GM19238 (cell line): ENCODE measurements around the gene CTNNAL1.

ENCODE experiments used
- DNase-seq: peaks from one replicate; pipeline ENCODE4 v3.0.0; 2011; ENCODE audit warnings: low spot score; ENCODE audit not compliant: insufficient read length

CTNNAL1 gene

DNA sequence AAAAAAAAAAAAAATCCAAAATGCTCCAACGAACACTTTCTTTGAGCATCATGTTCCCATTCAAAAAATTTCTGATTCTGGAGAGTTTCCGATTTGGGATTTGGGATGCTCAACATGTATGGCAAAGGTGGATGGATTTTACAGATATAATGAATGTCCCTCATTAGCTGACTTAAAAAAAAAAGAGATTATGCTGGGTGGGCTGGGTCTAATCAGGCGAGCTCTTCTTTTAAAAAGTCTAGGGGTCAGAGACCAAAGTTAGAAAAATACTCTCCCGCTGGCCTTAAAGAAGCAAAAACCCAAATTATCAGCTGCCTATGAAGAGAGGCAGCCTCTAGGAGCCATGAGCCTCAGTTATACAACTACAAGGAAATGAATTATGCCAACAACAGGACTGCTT is 15.2 kb upstream of the CTNNAL1 start:
- DNase-seq, result no peak

DNA sequence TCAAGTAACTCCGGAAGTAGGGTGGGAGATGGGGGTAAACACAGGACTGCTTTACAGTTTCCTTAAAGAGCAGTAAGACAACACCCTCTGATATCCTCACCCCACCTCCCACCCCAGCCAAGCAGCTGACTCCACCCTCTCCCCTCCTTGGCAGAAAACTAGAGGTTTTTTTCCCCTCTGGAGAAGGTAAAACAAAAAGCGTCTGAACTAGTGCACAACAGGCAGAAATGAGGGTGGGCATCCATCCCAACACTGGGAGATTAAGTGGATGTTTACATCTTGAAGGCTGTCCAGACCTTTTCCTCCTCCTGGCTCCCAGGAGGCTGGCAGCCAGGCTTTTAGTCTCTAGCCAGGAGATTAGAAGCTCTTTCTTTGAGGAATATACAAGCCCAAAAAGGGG is 13.9 kb upstream of the CTNNAL1 start:
- no peak for DNase-seq

DNA sequence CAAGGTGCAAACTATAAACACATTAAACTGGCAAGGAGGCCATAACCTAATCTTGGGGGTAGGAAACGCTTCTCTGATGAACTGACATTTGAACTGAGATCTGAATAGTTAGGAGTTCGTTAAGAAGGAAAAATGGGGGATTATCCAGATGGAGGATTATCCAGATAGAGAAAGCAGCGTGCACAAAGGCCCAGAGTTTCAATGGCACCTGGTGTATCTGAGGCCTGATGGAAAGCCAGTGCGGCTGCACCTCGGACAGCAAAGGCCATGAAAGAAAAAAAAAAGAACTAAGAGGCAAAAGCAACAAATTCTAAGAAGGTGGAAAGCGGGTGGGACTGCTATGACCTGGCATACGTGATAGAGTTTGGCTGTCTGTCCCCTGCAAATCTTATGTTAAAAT is 13.0 kb upstream of the CTNNAL1 start:
- DNase-seq, result no peak

DNA sequence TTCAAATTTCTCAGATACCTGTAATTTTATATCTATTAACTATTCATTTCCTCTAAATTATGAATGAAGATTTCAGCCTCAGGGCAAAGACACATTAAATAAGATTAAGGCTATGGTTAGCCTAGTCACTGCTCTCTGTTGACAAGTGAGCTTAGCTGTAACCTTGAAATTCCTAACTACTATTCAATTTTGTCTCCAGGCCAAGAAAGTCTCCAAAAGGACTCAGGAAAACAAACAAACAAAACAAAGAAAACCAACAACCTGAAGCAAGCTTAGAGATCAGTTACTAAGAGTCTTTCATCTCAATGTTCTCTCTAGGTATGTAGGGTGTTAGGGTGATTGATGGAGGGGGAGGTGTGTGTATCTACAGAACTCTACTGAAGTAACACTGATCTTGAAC is 9.6 kb upstream of the CTNNAL1 start:
- DNase-seq, result no peak

DNA sequence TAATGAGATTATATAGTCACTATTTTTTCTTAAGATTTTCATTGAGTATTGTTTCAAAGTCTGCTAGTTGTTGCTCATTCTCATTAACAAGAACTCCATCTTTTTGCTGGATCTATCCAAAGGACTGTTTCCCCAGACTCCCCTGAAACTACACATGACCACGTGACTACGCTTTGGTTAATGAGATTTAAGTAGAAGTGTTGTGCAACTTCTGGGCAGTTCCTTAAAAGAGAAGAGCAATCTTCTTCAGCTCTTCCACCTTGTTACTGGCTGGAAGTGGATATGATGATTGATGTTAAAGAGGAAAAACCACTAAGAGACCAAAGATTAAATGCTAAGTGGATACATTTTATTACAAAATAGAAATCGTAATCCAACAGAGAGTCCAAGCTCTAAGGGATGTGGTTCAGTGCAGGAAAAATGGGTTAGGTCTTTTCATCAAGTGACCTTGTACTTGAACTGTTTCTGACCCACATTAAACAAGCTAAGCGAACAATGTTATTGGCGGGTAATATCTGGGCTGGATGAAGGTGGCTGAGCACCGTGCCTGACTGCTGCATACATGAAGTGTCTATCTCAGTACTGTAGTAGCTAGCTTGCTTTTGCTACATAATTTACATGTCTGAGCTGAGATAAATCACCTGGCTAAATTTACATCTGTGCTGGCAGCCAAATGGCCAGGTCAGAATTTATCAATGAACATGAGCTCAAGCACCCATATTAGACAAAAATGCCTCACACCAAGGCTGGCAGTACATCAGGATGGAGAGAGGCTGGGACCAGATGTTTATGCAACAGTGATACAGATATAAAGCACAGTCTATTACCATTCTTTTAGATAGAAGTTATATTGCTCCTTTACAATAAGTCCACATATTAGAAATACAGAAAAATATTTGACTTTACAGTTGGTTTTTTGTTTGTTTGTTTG is 7.5 kb upstream of the CTNNAL1 start:
- DNase-seq, result no peak

DNA sequence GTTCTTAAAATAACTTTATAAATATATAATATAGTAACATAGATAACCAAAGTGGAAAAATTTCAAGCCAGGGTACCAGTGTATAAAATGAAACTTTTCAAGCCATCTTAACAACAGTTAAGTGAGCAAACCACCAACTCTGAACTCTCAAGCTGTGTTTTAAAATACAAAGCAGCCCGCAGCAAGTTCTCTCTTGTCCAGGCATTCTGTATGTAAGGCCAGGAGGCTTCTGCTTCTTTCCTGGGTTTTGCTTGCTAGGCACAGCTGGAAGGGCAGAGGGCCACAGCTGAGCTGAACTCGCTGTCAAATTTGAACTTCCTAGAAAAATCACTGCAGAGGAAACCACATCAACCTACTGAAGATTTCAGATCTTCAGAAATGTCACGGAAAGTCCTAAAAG is 6.8 kb upstream of the CTNNAL1 start:
- no peak for DNase-seq

DNA sequence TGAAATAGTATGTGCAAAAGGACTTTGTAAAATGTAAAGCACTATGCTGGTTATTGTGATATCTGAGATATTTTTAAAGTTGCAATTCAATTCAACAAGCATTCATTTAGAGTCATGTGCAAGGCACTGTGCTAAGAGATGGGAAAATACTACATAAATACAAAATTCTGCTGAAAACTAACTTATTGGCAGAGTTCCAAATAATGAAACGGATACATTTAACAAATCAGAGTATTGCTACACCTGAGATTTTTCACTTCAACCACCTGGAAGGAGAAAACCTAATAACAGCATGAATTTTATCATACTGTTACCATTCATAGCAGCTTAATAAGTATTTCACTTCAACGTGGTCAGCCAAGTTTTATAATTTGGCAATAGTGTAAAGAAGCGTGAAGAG is 6.1 kb upstream of the CTNNAL1 start:
- DNase-seq, result no peak

DNA sequence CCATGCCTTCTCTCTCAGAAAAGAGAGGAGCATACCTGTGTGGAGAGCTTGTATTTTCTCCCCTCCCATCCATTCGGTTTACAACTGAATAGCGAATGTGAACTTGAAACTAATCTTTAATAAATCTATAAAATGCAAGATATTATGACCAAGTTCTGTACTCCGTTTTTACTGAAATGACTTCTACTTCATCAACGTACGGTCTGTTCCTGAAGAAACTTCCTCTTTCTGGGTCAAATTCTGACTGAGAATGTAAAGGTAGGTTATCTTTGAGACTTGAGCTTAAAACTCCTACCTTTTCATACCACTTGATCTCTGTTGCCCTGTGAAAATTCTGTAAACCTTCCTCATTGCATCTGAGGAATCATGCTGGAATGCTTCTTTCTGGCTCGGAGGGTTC is 4.2 kb upstream of the CTNNAL1 start:
- DNase-seq, result no peak

DNA sequence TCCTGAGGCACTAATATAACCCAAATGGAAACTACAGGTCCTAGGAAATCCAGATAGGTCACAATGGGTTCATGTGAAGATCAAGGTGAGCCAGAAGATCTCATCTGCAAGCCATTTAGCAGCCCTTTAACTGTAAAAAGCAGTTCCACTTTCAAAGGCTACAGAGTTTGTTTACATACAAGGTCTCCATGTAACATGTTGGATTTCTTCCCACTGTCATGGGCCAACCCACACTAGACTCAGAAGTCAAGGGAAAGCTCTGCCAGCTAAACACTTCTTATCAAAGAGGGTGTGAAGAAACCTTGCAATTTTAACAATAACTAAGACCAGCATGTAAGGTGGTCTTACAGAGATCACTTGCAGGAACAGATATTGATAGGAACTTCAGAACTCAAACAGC is 3.8 kb upstream of the CTNNAL1 start:
- DNase-seq, result no peak

DNA sequence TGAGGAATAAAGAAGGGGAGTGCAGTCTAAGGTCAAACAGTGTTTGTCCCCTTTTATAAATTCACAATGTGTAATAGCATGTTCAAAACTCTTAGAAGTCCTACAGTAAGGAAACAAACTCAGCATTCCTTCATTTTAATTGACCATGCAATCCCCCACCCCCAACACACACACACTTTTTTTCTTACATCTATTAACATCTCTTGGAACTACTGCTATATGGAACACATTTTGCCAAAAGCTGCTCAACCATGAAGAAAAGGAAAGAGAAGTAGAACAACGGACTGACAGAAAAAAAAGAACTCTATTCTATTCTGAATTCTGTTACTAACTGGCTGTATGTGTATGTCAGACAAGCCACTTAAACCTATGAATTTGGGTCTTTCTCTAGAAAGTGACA is 2.8 kb upstream of the CTNNAL1 start:
- DNase-seq, result no peak

DNA sequence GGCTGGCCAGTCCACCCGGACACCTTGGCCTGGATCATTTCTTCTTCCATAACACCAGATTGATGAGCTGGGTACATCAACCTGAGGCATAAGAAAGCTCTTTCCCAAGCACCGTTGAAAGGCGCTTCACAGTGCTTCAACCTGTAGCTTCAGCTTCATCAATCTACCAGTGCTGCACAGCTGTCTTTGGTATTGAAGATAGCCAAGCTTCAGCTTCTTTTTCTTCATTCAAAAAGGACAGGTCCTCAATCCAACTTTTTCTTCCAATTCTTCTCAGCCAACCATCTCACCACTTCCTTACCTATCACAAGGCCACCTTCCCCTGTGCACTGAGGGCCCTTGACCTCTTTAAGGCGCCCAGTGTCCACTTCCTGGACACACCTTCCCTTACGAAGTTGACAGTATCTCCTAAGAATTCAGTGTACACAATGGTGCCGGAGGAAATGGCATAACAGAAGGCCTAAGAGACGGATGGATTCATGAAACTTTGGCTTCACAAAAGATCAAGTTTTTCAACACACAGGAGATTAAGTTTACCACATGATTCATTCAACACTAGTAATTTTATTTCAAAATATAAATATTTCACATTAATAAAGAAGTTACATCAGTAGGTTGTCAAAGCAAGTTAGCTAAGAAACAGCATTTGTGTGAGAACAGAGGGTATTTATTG is 1.4 kb upstream of the CTNNAL1 start:
- no peak for DNase-seq

DNA sequence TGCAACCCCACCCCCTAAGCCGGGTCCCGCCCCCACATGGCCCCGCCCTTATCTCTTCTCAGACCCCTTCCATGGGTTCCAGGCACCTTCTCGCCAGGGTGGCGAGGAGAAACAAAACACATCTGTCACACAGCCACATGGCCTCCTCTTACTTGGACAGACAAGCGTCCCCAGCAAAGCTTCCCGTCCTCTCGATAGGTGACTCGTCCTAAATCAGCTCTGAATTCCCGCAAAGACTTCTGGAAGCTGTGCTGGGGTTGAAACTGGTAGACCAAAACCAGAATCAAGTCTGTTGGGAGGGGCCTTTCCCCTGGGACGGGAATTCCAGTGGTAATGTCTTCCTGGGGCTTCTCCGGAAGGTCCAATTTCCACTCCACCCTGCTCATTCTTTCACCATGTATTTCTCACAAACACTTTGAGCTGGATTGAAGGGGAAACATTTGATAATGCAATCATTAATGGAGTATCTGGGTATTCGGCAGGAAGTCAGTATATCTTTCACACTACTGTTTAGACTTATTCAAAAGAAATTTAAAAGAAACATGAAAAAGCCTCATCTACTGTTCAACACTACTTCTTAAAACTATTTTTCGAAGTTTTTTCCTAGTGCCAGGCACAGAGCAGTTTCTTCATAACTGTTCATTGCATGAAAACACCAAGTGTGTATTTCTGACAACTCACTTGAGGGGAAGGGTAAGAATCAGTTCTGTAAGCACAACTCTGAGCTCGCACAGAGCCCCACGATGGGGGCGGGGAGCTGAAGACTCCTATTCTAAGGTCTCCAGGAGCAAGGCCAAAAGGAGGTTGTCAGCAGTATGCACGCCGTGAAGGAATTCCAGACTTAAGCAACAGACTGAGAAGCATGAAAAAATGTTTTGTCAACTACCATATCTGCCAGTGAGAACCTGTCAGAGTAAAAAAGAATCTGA is 644 bp upstream of the CTNNAL1 start:
- DNase-seq, result no peak

DNA sequence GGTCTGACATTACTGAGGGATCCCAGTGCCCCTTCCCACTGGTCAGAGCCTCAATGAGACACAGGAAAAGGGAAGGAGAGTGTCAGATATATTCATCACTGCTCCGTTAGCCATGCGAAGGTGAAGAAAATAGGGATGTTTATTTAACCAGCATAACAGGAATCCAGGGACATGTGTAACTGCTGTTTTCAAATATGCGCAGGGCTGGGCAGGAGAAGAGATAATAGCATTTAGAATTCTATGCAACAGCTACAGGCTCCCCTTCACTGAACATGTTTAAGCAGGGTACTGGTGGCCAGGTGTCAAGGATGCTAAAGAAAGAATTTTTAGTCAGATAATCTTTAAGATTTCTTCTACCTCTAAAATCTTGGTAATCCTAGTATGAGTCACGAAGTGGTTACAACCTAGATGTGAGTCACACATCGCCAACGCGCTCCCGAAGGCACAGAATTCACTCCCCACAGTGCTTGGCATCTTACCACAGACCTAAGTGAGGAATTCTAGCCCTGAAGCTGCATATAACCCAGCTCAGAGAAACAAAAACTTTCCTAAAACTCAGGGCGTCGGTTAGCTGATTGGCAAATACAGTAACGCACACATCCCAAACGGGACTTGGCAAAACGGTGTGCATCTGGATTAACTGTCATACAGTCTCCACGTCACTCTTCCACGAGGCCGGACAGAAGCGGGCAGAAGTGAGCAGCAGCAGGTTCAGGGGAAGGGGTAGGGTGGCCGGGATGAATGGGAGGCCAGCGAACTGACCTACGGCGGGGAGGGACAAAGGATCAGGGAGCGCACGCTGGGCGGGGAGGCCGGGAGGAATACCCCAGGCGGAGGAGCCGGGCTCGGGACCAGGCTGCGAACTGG is 1.1 kb downstream of the CTNNAL1 start:
- no peak for DNase-seq

DNA sequence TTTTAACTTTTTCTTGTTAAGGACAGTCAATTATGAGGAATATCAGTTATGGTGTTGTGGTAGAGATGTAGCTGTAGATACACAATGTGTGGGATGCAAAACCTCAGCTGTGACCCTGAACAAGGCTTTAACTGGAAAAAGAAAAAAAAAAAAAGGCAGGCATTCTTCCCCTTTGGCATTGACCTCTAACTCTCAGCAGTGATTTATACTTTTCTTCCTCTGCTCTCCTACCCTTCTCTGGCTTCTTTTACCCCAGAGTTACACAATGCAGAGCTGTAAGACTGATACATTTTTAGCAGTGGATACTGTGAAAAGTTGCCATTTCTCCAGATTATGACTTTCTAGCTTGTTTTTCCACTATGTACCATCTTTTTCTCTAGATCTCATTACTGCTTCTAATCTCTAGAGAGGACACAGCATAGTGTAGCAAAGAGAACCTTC is 2.0 kb downstream of the CTNNAL1 start:
- DNase-seq, result no peak

DNA sequence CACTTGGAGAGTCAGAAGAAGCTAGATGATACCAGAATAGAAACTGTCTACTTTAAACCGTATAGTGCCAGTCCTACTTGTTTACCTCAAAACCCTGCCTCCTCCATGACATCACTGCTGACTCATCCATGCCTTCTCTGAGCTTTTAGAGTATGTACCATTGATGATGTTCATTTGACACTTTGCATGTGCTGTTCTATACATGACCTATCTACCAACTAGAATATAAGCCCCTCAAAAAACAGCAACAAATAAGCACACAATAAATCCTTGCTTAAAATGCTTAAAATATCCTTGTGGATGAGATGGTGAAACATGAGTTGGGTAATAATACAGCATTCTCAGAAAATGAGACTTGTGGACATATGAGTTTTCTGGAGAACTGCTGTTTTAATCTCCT is 2.6 kb downstream of the CTNNAL1 start:
- DNase-seq, result no peak

DNA sequence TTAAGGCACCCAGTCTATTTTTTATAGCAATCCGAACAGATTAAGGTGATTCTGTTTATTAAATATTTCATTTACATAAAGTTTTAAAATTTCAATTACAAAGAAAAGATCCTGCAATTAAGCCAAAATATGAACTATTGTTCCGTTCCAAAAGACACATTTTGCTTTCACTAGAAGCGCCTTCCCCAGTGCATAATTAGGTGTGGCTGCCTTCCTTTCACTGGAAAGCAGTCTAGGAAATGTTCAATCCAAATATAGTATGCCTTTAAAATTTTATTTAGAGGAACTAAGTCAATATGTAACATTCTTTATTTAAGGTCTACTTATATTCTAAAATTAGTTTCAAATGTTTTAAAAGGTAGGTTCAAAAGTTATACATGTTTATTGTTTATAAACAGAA is 7.6 kb downstream of the CTNNAL1 start:
- DNase-seq, result no peak

DNA sequence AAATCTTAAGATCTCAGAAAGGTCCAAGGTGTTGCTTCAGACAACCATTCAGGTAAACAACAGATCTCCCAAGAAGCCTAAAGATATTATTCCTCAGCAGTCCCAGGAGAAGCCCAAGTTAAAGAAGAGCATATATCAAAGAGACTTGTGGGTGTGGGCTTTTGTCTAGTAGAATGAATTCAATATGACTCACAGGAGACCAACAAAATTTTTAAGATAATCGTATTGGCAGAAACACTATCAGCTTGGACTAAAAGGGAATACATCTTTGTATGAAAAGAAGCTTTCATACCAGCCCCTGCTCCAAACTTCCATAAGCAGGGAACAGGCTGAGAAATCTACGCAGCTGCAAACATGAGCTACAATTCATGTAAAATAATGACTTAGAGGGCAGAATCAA is 10.2 kb downstream of the CTNNAL1 start:
- DNase-seq, result no peak

DNA sequence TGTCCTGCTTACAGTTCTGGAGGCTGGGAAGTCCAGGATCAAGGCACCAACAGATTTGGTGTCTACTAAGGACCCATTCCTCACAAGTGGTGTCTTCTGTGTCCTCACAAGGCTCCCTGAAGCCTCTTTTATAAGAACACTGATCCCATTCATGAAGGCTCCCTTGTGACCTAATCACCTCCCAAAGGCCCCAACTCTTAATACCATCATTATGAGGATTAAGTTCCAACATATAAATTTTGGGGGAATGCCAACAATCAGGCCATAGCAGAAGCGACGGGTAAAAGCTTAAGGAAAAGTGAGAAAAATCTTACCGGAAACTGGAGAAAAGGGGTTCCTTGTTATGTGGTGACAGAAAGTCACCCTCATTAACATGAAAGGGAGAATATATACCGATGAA is 11.2 kb downstream of the CTNNAL1 start:
- DNase-seq, result no peak

DNA sequence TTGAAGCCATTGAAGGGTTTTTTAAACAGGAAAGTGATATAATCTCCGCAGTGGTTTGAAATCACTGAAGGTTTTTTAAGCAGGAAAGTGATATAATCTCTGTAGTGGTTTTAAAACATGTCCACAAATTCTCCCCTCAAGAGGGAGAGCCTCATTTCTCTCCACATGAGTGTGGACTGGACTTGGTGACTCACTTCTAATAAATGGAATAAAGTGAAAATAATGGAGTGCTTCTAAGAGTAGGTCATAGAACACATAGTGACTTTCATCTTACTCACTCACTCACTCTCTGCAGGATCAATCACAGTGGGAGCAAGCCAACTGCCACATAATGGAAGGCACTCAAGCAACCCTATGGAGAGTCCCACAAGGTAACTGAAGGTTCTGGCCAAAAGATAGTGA is 12.0 kb downstream of the CTNNAL1 start:
- DNase-seq, result no peak

DNA sequence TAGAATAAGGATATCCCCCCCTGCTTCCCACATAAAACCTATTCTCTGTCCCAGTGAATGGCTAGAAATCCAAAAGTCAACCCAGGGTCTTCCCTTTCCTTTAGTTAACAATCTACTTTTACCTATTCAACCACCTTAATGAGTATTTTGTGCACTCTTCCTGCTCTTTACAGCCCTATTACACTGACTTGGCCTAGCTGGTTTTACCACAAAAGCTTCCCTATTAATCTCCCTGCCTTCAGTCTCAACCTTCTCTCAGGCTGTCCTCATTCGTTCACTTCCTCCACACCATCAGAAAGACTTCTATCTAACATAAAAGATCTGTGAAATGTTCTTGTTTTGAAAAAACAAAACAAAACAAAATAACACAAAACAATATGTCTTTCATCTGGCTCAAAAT is 16.2 kb downstream of the CTNNAL1 start:
- no peak for DNase-seq

DNA sequence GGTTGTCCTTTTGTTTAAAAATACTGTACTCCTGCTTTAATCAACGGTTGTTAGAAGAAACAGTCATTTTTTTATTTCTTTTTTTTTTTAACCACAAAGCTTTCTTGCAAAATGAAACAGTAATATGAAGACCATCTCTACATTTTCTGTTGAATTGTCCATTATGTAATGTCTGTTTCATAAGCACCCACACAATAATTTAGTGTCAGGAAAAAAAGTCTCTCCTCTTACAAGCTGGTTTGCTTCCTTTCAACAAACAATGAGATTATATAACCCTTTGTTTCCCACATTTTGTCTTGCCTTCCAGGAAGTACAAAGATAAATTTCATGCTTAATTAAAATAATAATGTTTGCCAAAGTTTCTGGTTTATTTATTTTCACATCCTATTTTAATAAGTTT is 16.7 kb downstream of the CTNNAL1 start:
- DNase-seq, result no peak
